UCSD-AML1 (cell line): ENCODE data around the gene IGFBP1.
"Not testable (repeated sequence)": the region's sequence is repeated elsewhere in the genome, so short reads cannot be mapped to it uniquely, and the experiment has no call there.

ENCODE experiments used
- DNase-seq: peaks from one replicate; lab custom pipeline; 2025; ENCODE audit not compliant: unreplicated experiment; lab: John Stamatoyannopoulos, UW

The IGFBP1 gene

DNA sequence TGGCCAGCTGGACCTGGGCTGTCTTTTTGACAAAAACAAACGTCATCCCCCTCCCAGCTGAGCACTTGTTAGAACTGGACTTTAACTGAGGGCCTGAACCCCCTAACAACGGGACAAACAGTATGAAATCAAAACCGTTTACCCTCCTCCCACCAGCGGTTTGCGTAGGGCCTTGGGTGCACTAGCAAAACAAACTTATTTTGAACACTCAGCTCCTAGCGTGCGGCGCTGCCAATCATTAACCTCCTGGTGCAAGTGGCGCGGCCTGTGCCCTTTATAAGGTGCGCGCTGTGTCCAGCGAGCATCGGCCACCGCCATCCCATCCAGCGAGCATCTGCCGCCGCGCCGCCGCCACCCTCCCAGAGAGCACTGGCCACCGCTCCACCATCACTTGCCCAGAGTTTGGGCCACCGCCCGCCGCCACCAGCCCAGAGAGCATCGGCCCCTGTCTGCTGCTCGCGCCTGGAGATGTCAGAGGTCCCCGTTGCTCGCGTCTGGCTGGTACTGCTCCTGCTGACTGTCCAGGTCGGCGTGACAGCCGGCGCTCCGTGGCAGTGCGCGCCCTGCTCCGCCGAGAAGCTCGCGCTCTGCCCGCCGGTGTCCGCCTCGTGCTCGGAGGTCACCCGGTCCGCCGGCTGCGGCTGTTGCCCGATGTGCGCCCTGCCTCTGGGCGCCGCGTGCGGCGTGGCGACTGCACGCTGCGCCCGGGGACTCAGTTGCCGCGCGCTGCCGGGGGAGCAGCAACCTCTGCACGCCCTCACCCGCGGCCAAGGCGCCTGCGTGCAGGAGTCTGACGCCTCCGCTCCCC is at the start of gene IGFBP1:
Gene IGFBP1, plus strand, starts transcription at position 304 of the 808 bp plus-strand sequence. Its CDS starts 165 bp downstream, at position 469.
- no peak for DNase-seq

DNA sequence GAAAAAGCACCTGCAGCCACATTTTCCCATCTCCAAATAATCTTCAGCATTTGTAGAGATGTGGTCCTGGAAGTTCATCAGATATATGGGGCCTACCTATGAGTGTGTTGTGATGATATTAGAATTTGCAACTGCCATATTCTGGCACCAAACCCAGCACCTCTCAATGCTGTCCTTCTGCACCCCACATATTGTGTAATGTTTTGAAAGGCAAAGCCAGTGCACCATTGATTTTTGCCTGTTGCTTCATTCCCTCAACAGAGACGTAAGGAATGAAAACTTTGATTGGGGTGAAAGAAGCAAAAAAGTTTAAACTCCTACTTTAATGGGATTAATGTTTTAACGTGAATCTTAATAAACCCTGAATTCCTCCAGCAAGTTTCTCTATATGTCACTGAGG is 49.4 kb upstream of the IGFBP1 start:
- DNase-seq = not testable (repeated sequence)

DNA sequence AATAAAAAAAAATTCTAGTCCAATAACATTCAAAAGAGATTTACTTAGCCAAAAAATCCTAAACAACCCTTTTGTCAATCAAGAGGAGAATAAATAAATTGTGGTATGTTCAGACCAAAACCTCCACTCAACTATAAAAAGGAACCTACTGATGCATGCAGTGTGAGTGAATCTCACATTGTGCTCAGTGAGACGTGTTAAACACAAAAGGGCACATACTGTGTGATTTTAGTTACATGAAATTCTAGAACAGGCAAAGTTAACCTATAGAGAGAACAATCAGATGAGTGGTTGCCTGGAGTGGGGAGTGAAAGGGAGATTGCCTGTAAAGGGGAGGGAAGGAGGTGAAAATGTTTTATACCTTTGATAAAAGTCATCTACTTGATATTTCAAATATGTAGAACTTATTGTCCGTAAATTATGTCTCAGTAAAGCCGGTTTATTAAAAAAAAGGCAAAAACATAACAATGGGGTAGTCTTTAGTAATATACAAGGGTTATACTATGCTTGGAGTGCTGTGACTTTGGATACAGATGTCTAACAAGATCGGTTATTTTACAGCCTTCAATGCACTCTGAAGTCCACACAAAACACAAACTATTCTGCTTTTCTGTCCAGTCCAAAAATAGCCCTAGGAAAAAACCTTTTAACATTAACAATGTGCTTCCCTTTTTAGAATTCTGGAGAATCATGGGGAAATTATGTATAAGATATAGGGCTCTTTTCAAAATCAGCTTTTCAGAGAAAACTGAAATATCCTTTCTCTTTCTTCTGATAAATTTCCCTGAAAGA is 46.2 kb upstream of the IGFBP1 start:
- not testable (repeated sequence) for DNase-seq

DNA sequence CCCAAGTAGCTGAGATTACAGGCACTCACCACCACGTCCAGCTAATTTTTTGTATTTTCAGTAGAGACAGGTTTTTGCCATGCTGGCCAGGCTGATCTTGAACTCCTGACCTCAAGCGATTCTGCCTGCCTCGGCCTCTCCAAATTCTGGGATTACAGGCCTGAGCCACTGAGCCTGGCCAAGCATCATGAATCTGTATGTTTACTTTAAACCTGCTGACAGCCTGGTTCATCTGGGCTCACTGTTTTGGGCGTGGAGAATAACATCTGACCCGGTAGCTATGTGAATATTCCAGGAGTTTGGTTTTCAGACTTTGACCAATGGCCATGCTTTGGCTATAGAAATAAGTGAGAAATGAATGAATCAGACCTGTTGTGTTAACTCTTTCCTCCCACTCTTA is 41.8 kb upstream of the IGFBP1 start:
- not testable (repeated sequence) for DNase-seq

DNA sequence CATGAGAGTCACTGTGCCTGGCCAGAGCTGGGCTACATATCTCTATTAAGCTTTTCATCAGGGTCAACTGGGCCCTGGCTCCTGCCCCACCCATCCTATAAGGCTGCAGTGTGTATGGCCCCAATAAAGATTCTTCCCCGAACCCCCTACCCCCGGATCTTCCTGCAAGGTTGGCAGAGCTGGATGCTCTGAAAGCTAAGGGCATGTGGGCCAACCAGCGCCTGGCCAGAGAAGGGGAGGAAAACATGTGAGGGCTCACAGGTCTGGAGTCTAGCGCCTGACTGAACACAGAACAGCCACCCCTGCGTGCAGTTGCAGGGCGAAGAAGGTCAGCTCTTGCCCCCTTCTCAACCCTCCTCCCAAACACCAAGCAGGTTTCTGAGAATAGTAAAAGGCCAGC is 39.6 kb upstream of the IGFBP1 start:
- DNase-seq = not testable (repeated sequence)

DNA sequence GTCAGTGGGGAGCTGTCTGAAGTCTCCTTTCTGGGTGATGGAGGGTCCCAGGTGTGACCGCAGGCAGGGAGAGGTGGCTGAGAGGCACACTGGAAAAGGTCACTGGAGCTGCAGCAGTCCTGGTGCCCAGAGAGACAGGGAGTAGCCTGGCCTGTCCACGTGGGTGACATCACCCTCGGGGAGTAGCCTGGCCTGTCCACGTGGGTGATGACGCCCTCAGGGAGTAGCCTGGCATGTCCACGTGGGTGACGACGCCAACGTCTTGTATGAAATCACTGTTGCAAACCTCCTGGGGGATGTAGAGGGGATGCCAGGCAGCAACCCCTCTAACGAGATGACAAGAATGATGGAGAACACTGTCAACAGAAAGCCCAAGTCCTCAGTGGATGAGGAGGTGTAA is 35.3 kb upstream of the IGFBP1 start:
- DNase-seq = not testable (repeated sequence)

DNA sequence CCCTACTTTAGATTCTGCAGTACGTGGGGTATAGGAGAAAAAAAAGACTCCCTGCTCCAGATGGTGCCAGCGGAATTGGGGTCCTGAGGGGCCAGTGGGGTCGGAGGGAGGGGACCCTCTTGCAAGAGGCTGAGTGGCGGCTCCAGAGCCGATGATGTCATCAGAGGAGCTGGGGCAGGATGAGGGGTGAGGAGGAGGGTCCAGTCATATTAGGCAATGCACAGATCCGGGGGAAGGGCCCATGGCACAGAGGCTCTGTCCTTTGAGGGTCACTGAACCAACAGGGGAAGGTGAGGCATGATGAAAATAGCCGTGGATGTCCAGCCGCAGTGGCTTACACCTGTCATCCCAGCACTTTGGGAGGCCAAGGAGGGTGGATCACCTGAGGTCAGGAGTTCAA is 34.8 kb upstream of the IGFBP1 start:
- not testable (repeated sequence) for DNase-seq

DNA sequence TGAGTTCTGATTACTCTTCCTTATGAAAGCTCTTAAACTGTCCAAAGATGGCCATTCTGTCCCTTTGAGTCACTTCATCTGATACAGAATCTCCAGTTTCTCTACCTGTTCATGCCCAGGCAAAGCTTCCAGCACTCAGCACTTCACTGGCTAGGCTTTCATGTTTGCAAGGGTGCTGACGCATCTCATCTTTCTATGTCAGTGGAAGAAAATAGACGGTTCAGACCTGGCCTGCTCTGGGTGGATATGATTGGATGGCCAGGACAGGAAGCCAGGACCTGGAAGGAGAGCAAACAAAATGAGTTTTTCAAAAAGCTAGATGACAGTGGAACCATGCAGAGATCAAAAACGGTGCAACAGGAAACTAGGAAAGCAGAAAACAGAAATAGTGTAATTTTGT is 32.6 kb upstream of the IGFBP1 start:
- not testable (repeated sequence) for DNase-seq

DNA sequence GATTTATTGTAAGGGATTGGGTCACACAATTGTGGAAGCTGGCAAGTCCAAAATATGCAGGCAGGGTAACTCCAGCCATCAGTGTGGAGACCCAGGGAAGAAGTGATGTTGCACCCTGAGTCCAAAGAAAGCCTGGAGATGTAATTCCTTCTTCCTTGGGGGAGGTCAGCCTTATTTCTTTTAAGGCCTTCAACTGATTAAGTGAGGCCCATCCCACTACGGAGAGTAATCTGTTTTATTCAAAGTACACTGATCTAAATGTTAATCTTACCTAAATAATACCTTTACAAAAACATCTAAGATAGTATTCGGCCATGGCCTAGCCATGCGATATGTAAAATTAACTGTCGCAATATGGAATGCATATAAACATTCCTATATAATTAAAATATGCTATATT is 31.4 kb upstream of the IGFBP1 start:
- not testable (repeated sequence) for DNase-seq

DNA sequence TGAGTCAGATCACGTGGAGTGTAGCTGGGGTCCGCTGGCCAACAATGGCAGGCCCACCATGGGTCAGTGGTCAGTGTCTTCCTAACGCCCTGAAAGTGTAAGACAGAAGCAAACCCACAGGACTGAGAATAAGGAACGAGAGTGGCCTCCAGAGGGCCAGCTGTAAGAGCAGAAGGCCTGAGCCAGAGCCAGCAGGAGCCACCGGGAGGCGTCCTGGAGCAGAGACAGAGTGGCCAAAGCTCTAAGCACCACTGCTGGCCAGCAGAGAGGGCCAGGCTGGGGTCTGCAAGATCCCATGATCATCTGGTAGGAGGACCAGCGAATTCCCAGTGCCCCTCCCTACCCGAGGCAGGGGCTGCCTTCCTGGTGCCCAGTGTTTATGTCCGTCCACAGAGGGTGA is 24.6 kb upstream of the IGFBP1 start:
- no peak for DNase-seq

DNA sequence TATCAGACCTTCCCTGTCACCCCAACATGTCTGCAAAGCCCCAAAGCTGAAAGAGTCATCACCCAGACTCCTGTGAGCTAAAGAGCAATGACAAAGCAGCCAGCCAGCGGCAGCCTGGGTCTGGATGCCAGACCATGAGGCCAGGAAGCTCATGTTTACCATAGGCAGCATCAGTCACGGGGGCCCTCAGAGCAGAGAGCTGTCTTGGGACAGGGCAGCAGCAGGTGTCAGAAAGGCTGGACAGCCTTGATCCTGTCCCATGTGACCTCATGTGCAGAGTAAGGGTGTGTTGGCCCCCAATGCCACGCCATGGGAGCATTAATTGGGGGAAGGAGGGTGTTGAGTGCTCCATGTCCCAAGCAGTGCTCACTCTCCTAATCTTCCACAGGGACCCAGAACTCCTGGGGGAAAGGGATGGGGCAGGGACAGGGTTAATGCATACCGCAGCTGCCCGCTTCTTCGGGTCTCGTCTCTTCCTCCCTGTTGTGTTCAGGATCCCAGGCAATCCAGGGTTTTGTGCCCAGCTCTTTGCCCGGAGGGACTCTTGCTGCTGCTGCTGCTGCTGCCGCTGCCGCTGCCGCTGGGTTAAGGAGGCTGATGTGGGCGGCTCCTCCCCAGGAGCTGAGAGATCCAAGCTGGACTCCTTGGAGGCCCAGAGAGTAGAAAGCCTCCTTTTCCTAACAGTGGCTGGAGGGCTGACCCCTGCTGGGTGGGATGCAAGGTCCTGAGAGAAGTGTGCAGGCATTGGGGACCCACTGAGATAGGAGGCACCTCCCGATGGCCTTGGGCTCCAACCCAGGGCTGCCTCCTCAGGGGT is 22.5 kb upstream of the IGFBP1 start:
- DNase-seq = no peak

DNA sequence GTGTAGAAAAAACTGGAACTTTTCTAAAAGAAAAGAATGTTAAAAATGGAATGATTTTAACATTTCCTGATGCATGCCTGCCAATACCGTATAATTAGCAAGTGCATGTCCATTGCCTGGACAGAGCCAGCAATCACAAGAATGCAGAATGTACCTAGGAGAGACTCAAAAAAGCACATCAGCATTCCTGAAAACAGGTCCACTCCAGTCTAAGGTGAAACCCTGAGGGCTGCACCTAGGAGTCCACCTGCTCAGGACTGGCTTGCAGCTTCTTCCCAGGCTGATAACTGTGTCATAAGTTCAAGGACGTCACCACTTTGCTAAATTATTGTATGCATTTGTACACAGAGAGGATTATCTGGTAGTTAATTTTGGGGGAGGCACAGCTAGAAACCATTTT is 20.8 kb upstream of the IGFBP1 start:
- no peak for DNase-seq

DNA sequence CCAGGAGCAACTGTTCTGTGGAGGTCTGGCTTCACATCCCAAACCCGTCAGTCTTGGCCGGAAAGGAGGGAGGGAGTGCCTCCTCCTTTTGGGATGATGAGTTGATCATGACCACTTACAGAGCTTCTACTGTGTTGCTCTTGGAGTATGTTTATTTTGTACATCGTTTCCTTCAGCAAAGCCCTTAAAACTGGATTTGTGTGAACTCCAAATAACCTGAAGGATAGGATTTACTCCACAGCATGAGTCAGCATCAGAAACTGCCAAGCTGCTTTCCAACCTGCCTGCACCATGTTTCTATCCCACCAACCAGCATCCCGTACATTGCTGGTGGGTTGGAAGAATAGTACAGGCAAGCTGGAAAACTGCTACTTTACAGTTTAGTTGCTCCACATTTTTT is 18.9 kb upstream of the IGFBP1 start:
- DNase-seq = no peak

DNA sequence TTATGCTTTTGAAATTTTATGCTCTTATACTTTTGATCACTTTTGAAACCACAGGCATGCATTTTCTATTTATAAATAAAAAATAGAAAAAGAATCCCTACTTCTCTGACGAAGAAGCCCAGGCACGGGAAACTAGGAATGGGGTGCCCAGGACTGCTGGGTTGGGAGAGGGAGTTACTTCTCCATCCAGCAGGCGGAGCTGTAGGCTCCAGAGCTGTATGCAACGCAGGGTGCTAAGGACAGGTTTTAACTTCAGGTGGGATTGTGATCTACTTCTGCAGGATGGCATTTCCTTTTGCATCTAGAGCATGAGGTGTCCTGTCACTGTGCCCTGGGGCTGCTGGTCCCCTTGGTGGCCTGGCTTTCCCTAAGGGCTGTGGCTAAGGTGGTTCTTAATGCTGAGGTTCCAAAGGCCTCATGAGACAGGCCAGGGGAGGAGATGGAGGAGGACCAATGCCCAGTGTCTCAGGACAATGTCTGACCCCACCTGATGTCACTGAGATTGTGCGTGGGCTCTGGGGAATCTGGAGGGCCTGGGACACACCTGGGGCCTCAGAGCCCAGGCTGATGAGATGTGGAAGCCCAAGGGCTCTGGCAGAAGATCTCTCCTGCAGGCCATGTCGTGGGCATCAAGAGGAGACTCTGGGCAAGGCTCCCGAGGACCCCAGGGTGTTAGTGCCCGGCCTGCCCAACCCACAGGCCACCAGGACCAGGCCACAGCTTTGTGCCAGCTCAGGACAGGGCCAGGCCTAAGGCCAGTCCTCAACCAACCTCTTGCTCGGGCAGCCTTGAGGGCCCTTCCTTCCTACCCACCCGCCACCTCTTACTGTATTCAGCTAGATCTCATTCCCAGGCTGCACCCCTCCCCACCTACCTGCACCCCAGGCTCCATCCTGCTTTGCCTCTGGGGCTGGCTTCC is 15.9 kb upstream of the IGFBP1 start:
- no peak for DNase-seq

DNA sequence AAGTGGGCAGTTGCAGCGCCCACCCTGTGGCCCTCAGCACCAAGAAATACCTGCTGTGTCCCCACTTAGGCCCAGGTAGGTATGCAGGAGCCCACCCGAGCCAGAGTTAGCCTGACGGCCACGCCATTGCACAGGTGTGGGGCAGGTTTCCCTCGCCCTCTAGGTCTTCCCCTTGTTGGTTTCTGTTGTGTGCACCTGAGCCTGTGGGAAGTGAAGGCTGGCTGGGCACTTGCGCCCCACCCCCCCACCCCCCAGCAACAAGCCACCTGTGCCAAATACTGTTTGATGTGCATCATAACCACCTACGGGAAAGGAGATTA is 15.3 kb upstream of the IGFBP1 start, which contains the start of gene CCDC201:
Gene CCDC201, minus strand, starts transcription at position 48 of the 320 bp plus-strand sequence. CDS start 75 bp downstream, outside the sequence.
- DNase-seq = no peak

DNA sequence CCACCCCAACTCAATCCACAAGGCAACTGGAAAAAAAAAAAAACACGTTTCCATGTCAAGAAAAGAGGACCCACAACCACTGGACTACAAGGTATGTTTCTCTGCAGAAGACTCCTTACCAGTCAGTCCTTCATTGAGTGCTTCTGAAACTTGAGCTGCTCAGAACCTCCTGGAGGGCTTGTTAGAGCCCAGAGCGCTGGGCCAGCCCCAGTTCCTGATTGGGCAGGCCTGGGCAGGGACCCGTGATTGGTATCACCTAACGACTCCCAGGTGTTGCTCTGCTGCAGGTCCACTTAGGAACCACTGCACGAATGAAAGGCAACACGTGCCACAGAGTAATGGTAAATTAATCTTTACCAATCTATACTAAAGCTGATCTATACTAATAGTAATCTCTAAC is 14.9 kb upstream of the IGFBP1 start:
- DNase-seq = no peak

DNA sequence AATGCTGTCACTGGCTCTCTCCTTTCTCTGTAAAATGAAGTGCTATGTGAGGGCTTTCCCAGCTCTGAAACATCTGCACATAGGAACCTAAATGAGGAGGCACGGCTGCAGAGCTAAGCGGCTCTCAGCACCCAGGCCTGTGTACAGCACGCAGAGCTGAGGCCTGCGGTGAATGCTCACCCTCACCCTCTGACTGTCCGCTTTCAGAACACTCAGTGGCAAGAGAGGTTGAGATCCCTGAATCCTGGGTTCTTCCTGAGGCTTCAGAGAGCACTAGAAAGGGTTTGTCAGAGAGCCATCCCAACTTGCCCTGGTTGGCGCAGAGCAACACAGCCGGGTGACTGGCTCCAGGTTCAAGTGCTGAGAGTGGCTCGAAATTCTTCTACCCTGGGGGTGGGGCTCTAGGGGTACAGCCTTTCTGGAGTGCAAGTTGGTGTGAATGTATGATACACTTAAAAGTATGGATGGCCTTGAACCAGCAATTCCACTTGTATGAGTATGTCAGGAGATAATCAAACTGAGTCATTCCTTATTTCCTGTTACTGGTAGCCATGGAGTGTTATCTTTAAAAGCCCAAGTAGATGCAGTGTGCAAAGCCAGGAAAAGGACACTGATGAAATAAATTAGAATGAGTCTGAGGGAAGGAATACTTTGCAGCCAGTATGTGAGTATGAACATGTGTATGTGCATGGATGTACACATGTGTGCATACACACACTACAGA is 13.7 kb upstream of the IGFBP1 start:
- no peak for DNase-seq

DNA sequence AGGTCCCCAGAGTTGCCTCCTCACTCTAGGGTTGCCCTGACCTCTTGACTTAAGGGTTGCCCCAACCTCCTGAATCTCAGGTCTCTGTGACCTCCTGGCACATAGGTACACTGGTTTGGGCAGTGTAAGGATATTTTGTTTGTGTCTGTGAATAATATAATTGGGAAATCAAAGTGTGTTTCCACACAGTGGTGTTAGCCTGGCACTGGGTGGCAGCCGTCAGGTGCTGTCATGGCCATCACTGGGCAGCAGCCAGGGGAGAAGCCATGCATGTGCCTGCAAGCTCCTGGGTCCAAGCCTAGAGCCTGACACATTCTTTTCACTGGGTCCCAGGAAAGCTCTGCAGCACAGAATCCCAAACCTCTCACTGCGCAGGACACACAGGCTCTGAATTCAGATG is 11.8 kb upstream of the IGFBP1 start:
- no peak for DNase-seq

DNA sequence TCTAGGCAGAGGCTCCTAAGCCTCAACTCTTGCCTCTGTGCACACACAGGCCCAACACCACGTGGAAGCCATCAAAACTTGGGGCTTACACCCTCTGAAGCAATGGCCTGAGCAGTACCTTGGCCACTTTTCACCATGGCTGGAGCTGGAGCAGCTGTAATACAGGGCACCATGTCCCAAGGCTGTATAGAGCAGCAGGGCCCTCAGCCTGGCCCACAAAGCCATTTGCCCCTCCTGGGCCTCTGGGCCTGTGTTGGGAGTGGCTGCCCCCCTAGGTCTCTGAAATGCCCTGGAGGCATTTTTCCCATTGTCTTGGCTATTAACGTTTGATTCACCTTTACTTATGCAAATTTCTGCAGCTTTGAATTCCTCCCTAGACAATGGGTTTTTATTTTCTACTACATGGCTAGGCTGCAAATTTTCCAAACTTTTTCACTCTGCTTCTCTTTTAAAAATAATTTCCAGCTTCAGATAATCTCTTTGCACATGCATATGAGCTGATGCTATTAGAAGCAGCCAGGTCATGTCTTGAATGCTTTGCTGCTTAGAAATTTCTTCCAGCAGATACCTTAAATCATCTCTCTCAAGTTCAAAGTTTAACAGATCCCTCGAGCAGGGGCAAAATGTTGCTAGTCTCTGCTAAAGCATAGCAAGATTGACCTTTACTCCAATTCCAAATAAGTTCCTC is 9.7 kb upstream of the IGFBP1 start:
- DNase-seq = no peak
